BJ (cell line): ENCODE results near the gene DOCK4. TPM values are rescaled to one million over a fixed set of nuclear protein-coding genes. Genes with fewer than 3 reads are reported as not detected.

Experiments
- CTCF ChIA-PET: fragments of 350-600 bp; formaldehyde crosslinking; extraction: SDS; loops from one replicate; lab custom pipeline; 2021; ENCODE audit warnings: antibody characterized with exemption, inconsistent platforms; lab: Yijun Ruan, JAX
- POLR2A ChIA-PET: fragments of 300-600 bp; sonication (Branson Sonifier 250); formaldehyde crosslinking; extraction: SDS; loops from one replicate; lab custom pipeline; 2021; ENCODE audit warnings: antibody characterized with exemption; lab: Charles Lee
- DNase-seq: peaks from one replicate; pipeline ENCODE4 v3.0.0-alpha.2; 2011; ENCODE audit warnings: low read depth
- H3K27me3 ChIP-seq: 2 replicates; pipeline ENCODE4 v1.6.0; 2011; ENCODE audit warnings: low read length; ENCODE audit not compliant: control insufficient read depth, insufficient read depth
- H3K36me3 ChIP-seq: 2 replicates; pipeline ENCODE4 v1.5.1; 2011; ENCODE audit warnings: low read length; ENCODE audit not compliant: control insufficient read depth, insufficient read depth
- H3K4me3 ChIP-seq: 2 replicates; pipeline ENCODE4 v1.5.1; 2011; ENCODE audit warnings: low read depth, mild to moderate bottlenecking, control low read depth, low read length
- CTCF ChIP-seq: IDR thresholded peaks from 2 replicates; pipeline ENCODE4 v1.5.1; 2011; ENCODE audit warnings: low read depth, mild to moderate bottlenecking, control low read depth, inconsistent platforms, low read length, moderate library complexity; ENCODE audit not compliant: insufficient read depth
- polyA plus RNA-seq: library from polyadenylated mRNA; depleted of rRNA; stranded (reverse); fragments of >200 nt; gene quantifications from 2 replicates; pipeline ENCODE4 v1.2.3, GENCODE V29; 2011

The DOCK4 gene
- polyA plus RNA-seq, 1 experiment, result 0.15 TPM

GRCh38 chr7:112199672-112200071, 6.5 kb downstream of the DOCK4 start:
- POLR2A ChIA-PET, result interaction anchor here (0.5 kb wide), 1 partner anchor 185 kb away, joined by 3 read pairs; no protein-coding TSS in a partner anchor
- H3K27me3 ChIP-seq, result no peaks in the 10 kb centered on the region; the same call in 1 of the 2 replicates
- H3K4me3 ChIP-seq, result no peak overlapping the region
- DNase-seq, result no peak
- no peak for TF ChIP-seq CTCF
- CTCF ChIA-PET, result interaction anchor here (0.7 kb wide), 1 partner anchor 10 kb away, joined by 3 read pairs; no protein-coding TSS in a partner anchor
- no peaks in the 10 kb centered on the region for H3K36me3 ChIP-seq

- Histone ChIP-seq H3K4me3 (no peak overlapping the region), H3K27me3 (no peaks in the 10 kb centered on the region), H3K36me3 (no peaks in the 10 kb centered on the region)
- CTCF ChIA-PET, result interaction anchor here (0.8 kb wide), 1 partner anchor 297 kb away, joined by 3 read pairs; no protein-coding TSS in a partner anchor
- no peak for TF ChIP-seq CTCF
- POLR2A ChIA-PET, result interaction anchor here (0.5 kb wide), 1 partner anchor 185 kb away, joined by 3 read pairs; no protein-coding TSS in a partner anchor
- DNase-seq, result no peak
These were observed 7.1 kb downstream of the DOCK4 start for GRCh38 chr7:112199035-112199655.

- ChIA-PET CTCF (no interaction called here), POLR2A (no interaction called here)
- TF ChIP-seq CTCF, result no peak
These were observed 8.9 kb downstream of the DOCK4 start for GRCh38 chr7:112197322-112197721.

GRCh38 chr7:112195717-112196116, 10.5 kb downstream of the DOCK4 start:
- POLR2A ChIA-PET, result no interaction called here
- Histone ChIP-seq H3K4me3 (no peak overlapping the region), H3K27me3 (no peaks in the 10 kb centered on the region), H3K36me3 (no peaks in the 10 kb centered on the region)
- no peak for DNase-seq
- TF ChIP-seq CTCF, result no peak
- CTCF ChIA-PET, result no interaction called here

More at GRCh38 chr7:112197322-112197721, 8.9 kb downstream of the DOCK4 start:
- Histone ChIP-seq H3K4me3 (no peak overlapping the region), H3K36me3 (no peaks in the 10 kb centered on the region), H3K27me3 (no peaks in the 10 kb centered on the region)
- no peak for DNase-seq

- no peak for DNase-seq
- Histone ChIP-seq H3K36me3 (no peaks in the 10 kb centered on the region), H3K4me3 (no peak overlapping the region), H3K27me3 (no peaks in the 10 kb centered on the region)
- TF ChIP-seq CTCF, result no peak
- ChIA-PET POLR2A (no interaction called here), CTCF (interaction anchor here (1.7 kb wide), 1 partner anchor 10 kb away, joined by 3 read pairs; no protein-coding TSS in a partner anchor)
These were observed 12.2 kb downstream of the DOCK4 start for GRCh38 chr7:112193915-112194502.
